Kasumi-1 (cell line): ENCODE data around the gene UNC79.

Experiments
- DNase-seq, 2 experiments: peaks; one replicate each; lab custom pipeline; 2025; lab: John Stamatoyannopoulos, UW

The UNC79 gene

DNA sequence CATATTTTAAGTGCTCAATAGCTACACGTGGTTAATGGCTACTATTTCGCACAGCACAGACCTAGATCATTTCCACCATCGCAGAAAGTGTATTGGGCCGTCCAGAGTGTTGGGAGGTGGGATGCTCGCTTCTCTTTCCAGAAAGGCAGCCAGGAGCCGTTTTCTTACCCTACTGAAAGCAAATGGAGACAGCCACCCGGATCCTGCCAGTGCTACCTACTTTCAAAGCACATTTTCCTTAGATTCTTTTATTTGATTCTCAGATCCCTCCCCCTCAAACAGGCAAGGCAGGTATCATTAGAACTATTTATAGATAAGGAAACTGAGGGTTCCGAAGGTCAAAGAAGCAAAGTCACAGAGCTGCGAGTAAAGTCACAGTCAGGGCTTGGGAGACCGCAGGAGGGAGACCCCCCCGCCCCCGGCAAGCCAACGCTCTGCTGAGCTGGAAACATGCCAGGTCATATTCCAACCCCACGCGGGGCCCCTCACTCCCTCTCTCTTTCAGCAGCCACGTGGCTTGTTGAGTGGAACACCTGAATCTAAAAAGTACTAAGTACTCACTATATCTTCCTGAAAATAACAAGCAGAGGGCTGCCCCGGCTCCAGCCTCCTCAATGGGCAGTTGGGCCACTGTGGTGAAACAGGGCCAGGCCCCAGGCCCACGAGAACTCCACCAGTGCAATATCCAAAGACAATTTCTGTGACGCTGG, 321.4 kb downstream of the UNC79 start:
- DNase-seq = no peak

DNA sequence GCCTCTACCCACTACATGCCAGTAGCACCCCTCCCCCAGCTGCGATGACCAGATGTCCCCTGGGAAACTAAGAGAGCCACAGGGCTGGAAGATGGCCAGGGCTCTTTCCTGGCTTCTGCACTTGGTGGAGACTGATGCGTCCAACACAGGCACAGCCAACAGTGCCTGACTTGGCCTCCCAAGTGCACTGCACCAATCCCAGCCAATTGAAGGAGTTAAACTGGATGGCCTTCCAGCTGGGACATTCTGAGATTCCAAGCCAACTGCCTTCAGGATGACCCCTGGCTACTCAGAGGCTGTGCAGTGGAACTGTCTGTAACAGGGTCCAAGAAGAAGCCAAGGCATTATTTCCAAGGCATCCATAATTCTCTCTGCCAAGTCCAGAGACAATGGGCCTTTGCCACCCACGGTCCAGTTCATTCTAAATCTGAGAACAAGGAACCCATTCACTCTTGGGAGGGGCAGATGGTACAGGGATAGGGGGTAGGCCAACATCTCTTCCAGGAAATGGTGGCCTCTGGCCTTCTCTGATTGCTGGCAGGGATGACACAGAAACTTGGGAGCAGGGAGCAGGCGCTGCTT, 322.3 kb downstream of the UNC79 start:
- DNase-seq = no peak

DNA sequence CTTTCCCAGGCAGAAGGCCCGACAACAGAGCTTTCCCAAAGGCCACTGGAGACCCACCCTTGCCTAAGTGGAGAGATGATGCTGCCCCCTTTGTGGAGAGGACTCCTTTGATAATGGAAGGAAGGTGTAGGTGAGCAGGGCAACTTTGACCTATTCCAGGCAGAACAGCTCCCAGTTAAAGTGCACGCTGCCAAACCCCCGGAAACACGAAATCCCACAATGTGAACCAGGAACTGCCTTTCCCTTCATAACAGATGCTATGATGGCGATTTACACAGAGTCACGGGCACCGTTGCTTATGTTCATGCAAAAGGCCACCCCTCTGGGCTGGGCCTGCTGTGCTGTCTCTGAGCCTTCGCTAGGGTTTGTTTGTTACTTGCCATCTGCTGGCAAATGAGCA, 322.9 kb downstream of the UNC79 start:
- DNase-seq = no peak

DNA sequence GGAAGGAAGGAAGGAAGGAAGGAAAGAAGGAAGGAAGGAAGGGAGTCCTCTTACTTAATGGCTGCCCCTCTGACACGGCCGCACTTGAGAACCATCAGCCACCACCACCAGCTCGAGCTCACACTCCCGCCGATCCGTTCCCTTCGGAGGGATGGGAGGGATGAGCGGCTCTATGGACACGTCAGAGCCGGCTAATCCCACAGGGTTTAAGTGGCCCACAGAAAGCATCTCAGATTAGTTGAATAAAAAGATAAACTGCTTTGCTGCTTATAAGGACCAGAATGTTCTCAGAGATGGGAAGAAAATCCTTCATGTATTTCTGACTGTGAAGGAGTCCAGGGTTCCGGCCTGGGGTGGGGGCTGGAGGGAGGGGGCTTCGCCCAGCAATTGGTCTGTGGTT, 326.5 kb downstream of the UNC79 start:
- DNase-seq = no peak
